DOHH2 (cell line): ENCODE data around the gene KCNMB3.
"Not testable (repeated sequence)": the region's sequence is repeated elsewhere in the genome, so short reads cannot be mapped to it uniquely, and the experiment has no call there.

Experiments used
- H3F3A ChIP-seq: fragments of 200-600 bp; sonication (generic), shearing (Covaris generic); 2 replicates; pipeline ENCODE4 v1.6.0; 2016; ENCODE audit warnings: antibody characterized with exemption, mild to moderate bottlenecking; ENCODE audit not compliant: control insufficient read depth, insufficient read depth
- H3K27ac ChIP-seq: fragments of 200-600 bp; sonication (generic); 2 replicates; pipeline ENCODE4 v1.5.1; 2014; ENCODE audit warnings: low read depth, mild to moderate bottlenecking, low read length, moderate library complexity
- H3K27me3 ChIP-seq: fragments of 200-600 bp; sonication (generic); 2 replicates; pipeline ENCODE4 v1.6.1; 2014; ENCODE audit warnings: mild to moderate bottlenecking, low read length, mixed read lengths; ENCODE audit not compliant: control insufficient read depth
- H3K36me3 ChIP-seq: fragments of 200-600 bp; sonication (generic); 2 replicates; pipeline ENCODE4 v1.6.1; 2014; ENCODE audit warnings: mild to moderate bottlenecking, low read length, moderate library complexity, mixed read lengths; ENCODE audit not compliant: control insufficient read depth
- H3K4me1 ChIP-seq: fragments of 200-600 bp; sonication (generic); 2 replicates; pipeline ENCODE4 v1.6.1; 2014; ENCODE audit warnings: mild to moderate bottlenecking, low read length, mixed read lengths; ENCODE audit not compliant: control insufficient read depth
- H3K4me2 ChIP-seq: fragments of 200-600 bp; sonication (generic); 2 replicates; pipeline ENCODE4 v1.6.0; 2014; ENCODE audit warnings: mild to moderate bottlenecking, low read length, moderate library complexity
- H3K4me3 ChIP-seq: fragments of 200-600 bp; sonication (generic); 2 replicates; pipeline ENCODE4 v1.5.1; 2014; ENCODE audit warnings: mild to moderate bottlenecking, low read length, mixed read lengths
- H3K79me2 ChIP-seq: fragments of 200-600 bp; sonication (generic); 2 replicates; pipeline ENCODE4 v1.6.1; 2014; ENCODE audit warnings: mild to moderate bottlenecking, low read length, mixed read lengths; ENCODE audit not compliant: control insufficient read depth
- H3K9me2 ChIP-seq: fragments of 200-600 bp; sonication (generic); replicated peaks from 2 replicates; pipeline ENCODE4 v1.6.1; 2014; ENCODE audit warnings: mild to moderate bottlenecking, low read length, mixed read lengths; ENCODE audit not compliant: control insufficient read depth
- H3K9me3 ChIP-seq: fragments of 200-600 bp; sonication (generic); 2 replicates; pipeline ENCODE4 v1.6.1; 2014; ENCODE audit warnings: antibody characterized with exemption, low read length, mixed read lengths; ENCODE audit not compliant: control insufficient read depth, insufficient read depth
- H4K20me1 ChIP-seq: fragments of 200-600 bp; sonication (generic); 2 replicates; pipeline ENCODE4 v1.6.0; 2014; ENCODE audit warnings: low read depth, mild to moderate bottlenecking, antibody characterized with exemption, low read length, moderate library complexity; ENCODE audit not compliant: control insufficient read depth, insufficient read depth
- CTCF ChIP-seq: fragments of 200-600 bp; sonication (generic); IDR thresholded peaks from one replicate; pipeline ENCODE4 v1.5.1; 2014; ENCODE audit warnings: antibody characterized with exemption, mild to moderate bottlenecking, low read depth, low read length; ENCODE audit not compliant: poor library complexity, severe bottlenecking
- EZH2phosphoT487 ChIP-seq: fragments of 200-600 bp; sonication (generic); IDR thresholded peaks from 2 replicates; pipeline ENCODE4 v1.6.1; 2017; ENCODE audit warnings: borderline replicate concordance, mild to moderate bottlenecking, antibody characterized with exemption, low read length, moderate library complexity, mixed read lengths

KCNMB3 gene

DNA sequence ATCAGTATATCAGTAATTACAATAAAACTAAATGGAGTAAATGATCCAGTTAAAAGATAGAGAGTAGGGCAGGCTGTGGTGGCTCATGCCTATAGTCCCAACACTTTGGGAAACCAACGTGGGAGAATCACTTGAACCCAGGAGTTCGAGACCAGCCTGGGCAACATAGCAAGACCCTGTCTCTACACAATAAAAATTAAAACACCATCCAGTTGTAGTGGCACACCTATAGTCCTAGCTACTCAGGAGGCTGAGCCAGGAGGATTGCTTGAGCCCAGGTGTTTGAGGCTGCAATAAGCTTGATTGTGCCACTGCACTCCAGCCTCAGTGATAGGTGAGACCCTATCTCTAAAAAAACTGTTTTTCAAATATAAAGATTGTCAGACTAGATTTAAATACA, 5.9 kb upstream of the KCNMB3 start:
- Histone ChIP-seq H3K9me3 (no peaks in the 10 kb centered on the region), H3K4me1 (peaks cover 12% of the 10 kb centered on the region), H4K20me1 (no peaks in the 10 kb centered on the region), H3K79me2 (no peaks in the 10 kb centered on the region), H3K4me2 (no peak overlapping the region), H3K9me2 (no peaks in the 10 kb centered on the region), H3K27ac (no peak overlapping the region), H3K27me3 (no peaks in the 10 kb centered on the region), H3K36me3 (no peaks in the 10 kb centered on the region), H3F3A (peaks cover 5% of the 10 kb centered on the region; the same call in 1 of the 2 replicates), H3K4me3 (no peak overlapping the region)
- TF ChIP-seq EZH2phosphoT487 (no peak), CTCF (no peak)

DNA sequence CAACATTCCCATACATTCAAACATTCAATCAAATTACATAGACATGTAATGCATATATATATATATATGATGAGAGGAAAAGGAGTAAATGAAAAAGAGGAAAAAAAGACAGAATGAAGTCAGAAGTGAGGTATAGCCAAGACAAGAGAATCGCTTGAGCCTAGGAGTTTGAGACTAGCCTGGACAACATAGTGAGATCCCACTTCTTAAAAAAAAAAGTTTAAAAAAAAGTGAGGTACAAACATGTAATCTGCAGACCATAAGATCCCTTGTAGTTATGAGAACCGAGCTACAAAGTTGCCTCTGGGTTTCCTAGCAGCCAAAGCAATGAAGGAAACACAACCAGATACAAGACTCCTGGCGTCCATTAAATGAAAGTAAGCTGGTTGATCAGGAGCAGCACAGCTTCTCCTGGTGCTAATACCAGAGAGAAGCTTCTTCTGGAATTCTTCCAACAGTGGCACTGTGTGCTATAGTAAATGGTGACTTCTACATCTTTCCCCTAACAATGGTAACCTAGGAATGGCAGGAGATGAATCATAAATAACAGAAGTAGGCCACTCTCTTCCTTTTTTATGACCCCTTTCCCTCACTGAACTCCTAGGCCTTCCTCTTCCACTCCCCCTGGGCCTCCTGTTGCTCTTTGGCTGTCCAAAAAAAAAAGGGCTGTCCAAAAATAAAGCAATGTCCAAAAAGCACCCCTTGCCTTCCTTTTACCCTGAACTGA, 3.5 kb downstream of the KCNMB3 start:
- TF ChIP-seq CTCF (no peak), EZH2phosphoT487 (no peak)
- Histone ChIP-seq H3F3A (no peaks in the 10 kb centered on the region), H3K4me3 (no peak overlapping the region)

DNA sequence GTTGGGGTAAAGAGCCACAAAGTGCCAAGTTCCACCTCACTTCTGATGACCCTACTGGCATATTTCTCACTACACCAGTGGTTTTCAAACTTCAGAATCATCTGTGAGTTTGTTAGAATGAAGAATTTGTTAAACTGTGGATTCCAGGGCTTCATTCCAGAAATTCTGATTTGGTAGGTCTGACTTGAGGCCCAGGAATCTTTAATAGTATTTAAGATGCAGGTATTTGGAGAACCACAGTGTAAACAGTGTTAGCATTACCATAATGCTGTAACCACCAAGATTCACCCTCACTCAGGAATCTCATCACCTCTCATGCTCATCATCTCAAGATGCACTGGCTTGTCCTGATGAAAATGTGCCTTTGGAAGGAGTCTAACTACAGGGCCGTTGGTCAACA, 6.0 kb downstream of the KCNMB3 start:
- Histone ChIP-seq H3K9me2 (no peaks in the 10 kb centered on the region), H3K4me2 (no peak overlapping the region), H3K36me3 (no peaks in the 10 kb centered on the region), H3K79me2 (no peaks in the 10 kb centered on the region), H3K27ac (no peak overlapping the region), H3K9me3 (no peaks in the 10 kb centered on the region), H4K20me1 (no peaks in the 10 kb centered on the region), H3F3A (no peaks in the 10 kb centered on the region), H3K4me3 (no peak overlapping the region), H3K4me1 (no peaks in the 10 kb centered on the region), H3K27me3 (no peaks in the 10 kb centered on the region)
- TF ChIP-seq EZH2phosphoT487 (no peak), CTCF (no peak)

More for the DNA sequence above, 3.5 kb downstream of the KCNMB3 start:
- no peaks in the 10 kb centered on the region for H4K20me1 ChIP-seq
- H3K36me3 ChIP-seq, result no peaks in the 10 kb centered on the region
- H3K27me3 ChIP-seq, result no peaks in the 10 kb centered on the region
- no peaks in the 10 kb centered on the region for H3K79me2 ChIP-seq
- no peaks in the 10 kb centered on the region for H3K9me3 ChIP-seq
- H3K27ac ChIP-seq, result no peak overlapping the region
- H3K9me2 ChIP-seq, result no peaks in the 10 kb centered on the region
- no peaks in the 10 kb centered on the region for H3K4me1 ChIP-seq
- H3K4me2 ChIP-seq, result no peak overlapping the region

GRCh38 chr3:179242859-179243258, 8.1 kb downstream of the KCNMB3 start:
- H3K4me3 ChIP-seq, H3K9me3 ChIP-seq, H3F3A ChIP-seq, H3K27ac ChIP-seq, H3K9me2 ChIP-seq, H3K27me3 ChIP-seq, H3K36me3 ChIP-seq, H3K79me2 ChIP-seq, H4K20me1 ChIP-seq, H3K4me2 ChIP-seq, H3K4me1 ChIP-seq: not testable (repeated sequence)

GRCh38 chr3:179240299-179240698, 10.6 kb downstream of the KCNMB3 start:
- not testable (repeated sequence) for H3K36me3 ChIP-seq, H3K27ac ChIP-seq, H3K4me1 ChIP-seq, H3K27me3 ChIP-seq, H3F3A ChIP-seq, H3K4me3 ChIP-seq, H4K20me1 ChIP-seq, H3K4me2 ChIP-seq, H3K9me2 ChIP-seq, H3K9me3 ChIP-seq, H3K79me2 ChIP-seq
